GM23338 (cell line): Measurements from ENCODE around the gene MARCHF9. TPM values are rescaled to one million over a fixed set of nuclear protein-coding genes. Genes with fewer than 3 reads are reported as not detected.

Experiments
- ATAC-seq: fragments of 200-7000 bp; cut with Tn5 transposase; 3 replicates; pipeline ENCODE4 v1.9.1; 2020
- DNase-seq: peaks from one replicate; pipeline ENCODE4 v3.0.0-alpha.2; 2015; ENCODE audit warnings: low spot score
- H2AFZ ChIP-seq: fragments of 200-600 bp; sonication (generic); 2 replicates; pipeline ENCODE4 v1.8.0; 2016; ENCODE audit warnings: antibody characterized with exemption, mild to moderate bottlenecking, moderate library complexity
- H3F3A ChIP-seq: fragments of 200-600 bp; sonication (generic); replicated peaks from 2 replicates; pipeline ENCODE4 v1.8.0; 2017; ENCODE audit warnings: antibody characterized with exemption, mixed run types, low read depth
- H3K27ac ChIP-seq: fragments of 200-600 bp; sonication (generic); 2 replicates; pipeline ENCODE4 v1.6.1; 2016; ENCODE audit warnings: low read depth
- H3K27me3 ChIP-seq: fragments of 200-600 bp; sonication (generic); 2 replicates; pipeline ENCODE4 v1.8.0; 2016; ENCODE audit warnings: mild to moderate bottlenecking, mixed run types, moderate library complexity; ENCODE audit not compliant: insufficient read depth
- H3K36me3 ChIP-seq: fragments of 200-600 bp; sonication (generic); 2 replicates; pipeline ENCODE4 v1.8.0; 2016; ENCODE audit warnings: mild to moderate bottlenecking; ENCODE audit not compliant: insufficient read depth
- H3K4me1 ChIP-seq: fragments of 200-600 bp; sonication (generic); 2 replicates; pipeline ENCODE4 v1.8.0; 2016; ENCODE audit warnings: mild to moderate bottlenecking, moderate library complexity; ENCODE audit not compliant: insufficient read depth
- H3K4me2 ChIP-seq: fragments of 200-600 bp; sonication (generic); 2 replicates; pipeline ENCODE4 v1.7.1; 2017; ENCODE audit warnings: mixed run types
- H3K4me3 ChIP-seq: fragments of 200-600 bp; sonication (generic); 2 replicates; pipeline ENCODE4 v1.6.1; 2016; ENCODE audit warnings: mixed run types
- H3K79me2 ChIP-seq: fragments of 200-600 bp; sonication (generic); replicated peaks from 2 replicates; pipeline ENCODE4 v1.8.0; 2017; ENCODE audit warnings: mild to moderate bottlenecking; ENCODE audit not compliant: insufficient read depth
- H3K9me2 ChIP-seq: fragments of 200-600 bp; sonication (generic); 2 replicates; pipeline ENCODE4 v1.8.0; 2017; ENCODE audit not compliant: insufficient read depth
- H4K20me1 ChIP-seq: fragments of 200-600 bp; sonication (generic); replicated peaks from 2 replicates; pipeline ENCODE4 v1.8.0; 2017; ENCODE audit warnings: mild to moderate bottlenecking; ENCODE audit not compliant: insufficient read depth
- H3K27ac Mint-ChIP-seq: 2 replicates; pipeline ENCODE4 v1.8.0; 2020; ENCODE audit warnings: inconsistent platforms, mild to moderate bottlenecking, moderate library complexity, mixed read lengths
- H3K27me3 Mint-ChIP-seq: 3 replicates; pipeline ENCODE4 v1.8.0; 2022; ENCODE audit warnings: low read depth, mild to moderate bottlenecking, moderate library complexity, mixed read lengths, inconsistent platforms; ENCODE audit not compliant: insufficient read depth, poor library complexity
- H3K36me3 Mint-ChIP-seq: 3 replicates; pipeline ENCODE4 v1.8.0; 2021; ENCODE audit warnings: low read depth, mild to moderate bottlenecking, inconsistent platforms, moderate library complexity, mixed read lengths
- H3K4me1 Mint-ChIP-seq: 3 replicates; pipeline ENCODE4 v1.8.0; 2020; ENCODE audit warnings: mild to moderate bottlenecking, inconsistent platforms, mixed read lengths
- H3K4me3 Mint-ChIP-seq: 3 replicates; pipeline ENCODE4 v1.8.0; 2021; ENCODE audit warnings: moderate library complexity, mild to moderate bottlenecking, inconsistent platforms, mixed read lengths
- H3K9me3 Mint-ChIP-seq: 3 replicates; pipeline ENCODE4 v1.8.0; 2020; ENCODE audit warnings: moderate library complexity, mild to moderate bottlenecking, inconsistent platforms, mixed read lengths
- EZH2 ChIP-seq: fragments of 200-600 bp; sonication (generic); IDR thresholded peaks from one replicate; pipeline ENCODE4 v1.8.0; 2017; ENCODE audit warnings: antibody characterized with exemption, mild to moderate bottlenecking, low read depth; ENCODE audit not compliant: unreplicated experiment
- EZH2phosphoT487 ChIP-seq: fragments of 200-600 bp; sonication (generic); IDR thresholded peaks from one replicate; pipeline ENCODE4 v1.8.1; 2018; ENCODE audit warnings: antibody characterized with exemption; ENCODE audit not compliant: unreplicated experiment
- STAT1 ChIP-seq: IDR thresholded peaks from one replicate; pipeline ENCODE4 v1.6.1; 2016; ENCODE audit warnings: antibody characterized with exemption; ENCODE audit not compliant: unreplicated experiment
- polyA plus RNA-seq: library from polyadenylated mRNA; unstranded; fragments of >200 nt; fragmentation: Nextera tagmentation; extraction: Ambion mirVana; gene quantifications from 2 replicates; pipeline ENCODE4 v1.2.1, GENCODE V29; 2016
- total RNA-seq: library from RNA; depleted of rRNA; stranded (reverse); fragments of >200 nt; shearing (Covaris generic); gene quantifications from 2 replicates; pipeline ENCODE4 v1.2.3, GENCODE V29; 2014
- TF ChIP-seq, protein P1 (sequence below): IDR thresholded peaks from 2 replicates; pipeline ENCODE4 v1.6.1; 2016; ENCODE audit warnings: antibody characterized with exemption
- TF ChIP-seq, protein P2 (sequence below): IDR thresholded peaks from one replicate; pipeline ENCODE4 v1.6.1; 2018; ENCODE audit warnings: antibody characterized with exemption; ENCODE audit not compliant: unreplicated experiment
- TF ChIP-seq, protein P3 (sequence below): fragments of 250-450 bp; sonication (Bioruptor Pico); IDR thresholded peaks from 2 replicates; pipeline ENCODE4 v1.5.0; 2020; ENCODE audit warnings: mild to moderate bottlenecking, moderate library complexity
- TF ChIP-seq, protein P4 (sequence below), 2 experiments: fragments of 200-600 bp in 1 of 2; sonication (generic) in 1 of 2; conservative IDR thresholded peaks; 2 replicates each; pipeline versions ENCODE4 v1.5.1 to v1.6.1; 2016 to 2017; ENCODE audit warnings: antibody characterized with exemption in 2 of 2, low read depth in 2 of 2, mild to moderate bottlenecking in 2 of 2, moderate library complexity in 1 of 2

MARCHF9 gene
- total and polyA plus RNA-seq, 2 experiments from 2014 or later = 2.9 to 3.3 TPM

DNA sequence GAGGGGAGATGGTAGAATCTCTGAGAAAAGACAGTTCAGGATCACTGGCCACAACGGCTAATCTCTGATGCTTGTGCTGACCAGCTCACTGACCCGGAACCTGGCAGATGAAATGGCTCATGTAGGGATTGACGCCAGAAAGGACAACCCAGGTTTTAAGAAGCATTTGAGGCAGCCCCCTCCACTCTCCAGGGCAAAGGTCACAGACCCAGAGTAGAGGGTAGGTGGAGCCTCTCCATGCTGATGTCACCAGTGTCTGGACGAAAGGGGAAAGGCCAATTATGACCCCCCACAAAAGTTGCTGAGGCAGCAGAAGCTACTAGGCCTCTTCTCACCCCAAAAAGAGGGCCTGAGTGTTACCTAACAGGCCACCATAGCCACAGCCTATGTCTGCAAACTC is 15.8 kb downstream of the MARCHF9 start:
- ATAC-seq (no peak), DNase-seq (no peak)
- Mint-ChIP-seq H3K4me1 (peaks cover 22% of the 10 kb centered on the region), H3K27ac (no peak overlapping the region), H3K9me3 (no peaks in the 10 kb centered on the region; the same call in 2 of the 3 replicates), H3K4me3 (peak overlapping the region; percentile 98), H3K36me3 (peaks cover 35% of the 10 kb centered on the region), H3K27me3 (peaks cover 28% of the 10 kb centered on the region)
- Histone ChIP-seq H3K79me2 (no peaks in the 10 kb centered on the region), H3K36me3 (no peaks in the 10 kb centered on the region; the same call in 1 of the 2 replicates), H3K9me2 (no peaks in the 10 kb centered on the region), H3K4me3 (peak overlapping the region; percentile 78; the same call in 1 of the 2 replicates), H2AFZ (no peak overlapping the region), H3K4me1 (peaks cover 14% of the 10 kb centered on the region; the same call in 1 of the 2 replicates), H3K4me2 (no peak overlapping the region), H4K20me1 (peaks cover 7% of the 10 kb centered on the region; the same call in 1 of the 2 replicates), H3K27ac (no peak overlapping the region), H3K27me3 (peaks cover 41% of the 10 kb centered on the region), H3F3A (peaks cover 9% of the 10 kb centered on the region; the same call in 1 of the 2 replicates)
- TF ChIP-seq, protein P1, sequence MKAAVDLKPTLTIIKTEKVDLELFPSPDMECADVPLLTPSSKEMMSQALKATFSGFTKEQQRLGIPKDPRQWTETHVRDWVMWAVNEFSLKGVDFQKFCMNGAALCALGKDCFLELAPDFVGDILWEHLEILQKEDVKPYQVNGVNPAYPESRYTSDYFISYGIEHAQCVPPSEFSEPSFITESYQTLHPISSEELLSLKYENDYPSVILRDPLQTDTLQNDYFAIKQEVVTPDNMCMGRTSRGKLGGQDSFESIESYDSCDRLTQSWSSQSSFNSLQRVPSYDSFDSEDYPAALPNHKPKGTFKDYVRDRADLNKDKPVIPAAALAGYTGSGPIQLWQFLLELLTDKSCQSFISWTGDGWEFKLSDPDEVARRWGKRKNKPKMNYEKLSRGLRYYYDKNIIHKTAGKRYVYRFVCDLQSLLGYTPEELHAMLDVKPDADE = no peak
- TF ChIP-seq, protein P2, sequence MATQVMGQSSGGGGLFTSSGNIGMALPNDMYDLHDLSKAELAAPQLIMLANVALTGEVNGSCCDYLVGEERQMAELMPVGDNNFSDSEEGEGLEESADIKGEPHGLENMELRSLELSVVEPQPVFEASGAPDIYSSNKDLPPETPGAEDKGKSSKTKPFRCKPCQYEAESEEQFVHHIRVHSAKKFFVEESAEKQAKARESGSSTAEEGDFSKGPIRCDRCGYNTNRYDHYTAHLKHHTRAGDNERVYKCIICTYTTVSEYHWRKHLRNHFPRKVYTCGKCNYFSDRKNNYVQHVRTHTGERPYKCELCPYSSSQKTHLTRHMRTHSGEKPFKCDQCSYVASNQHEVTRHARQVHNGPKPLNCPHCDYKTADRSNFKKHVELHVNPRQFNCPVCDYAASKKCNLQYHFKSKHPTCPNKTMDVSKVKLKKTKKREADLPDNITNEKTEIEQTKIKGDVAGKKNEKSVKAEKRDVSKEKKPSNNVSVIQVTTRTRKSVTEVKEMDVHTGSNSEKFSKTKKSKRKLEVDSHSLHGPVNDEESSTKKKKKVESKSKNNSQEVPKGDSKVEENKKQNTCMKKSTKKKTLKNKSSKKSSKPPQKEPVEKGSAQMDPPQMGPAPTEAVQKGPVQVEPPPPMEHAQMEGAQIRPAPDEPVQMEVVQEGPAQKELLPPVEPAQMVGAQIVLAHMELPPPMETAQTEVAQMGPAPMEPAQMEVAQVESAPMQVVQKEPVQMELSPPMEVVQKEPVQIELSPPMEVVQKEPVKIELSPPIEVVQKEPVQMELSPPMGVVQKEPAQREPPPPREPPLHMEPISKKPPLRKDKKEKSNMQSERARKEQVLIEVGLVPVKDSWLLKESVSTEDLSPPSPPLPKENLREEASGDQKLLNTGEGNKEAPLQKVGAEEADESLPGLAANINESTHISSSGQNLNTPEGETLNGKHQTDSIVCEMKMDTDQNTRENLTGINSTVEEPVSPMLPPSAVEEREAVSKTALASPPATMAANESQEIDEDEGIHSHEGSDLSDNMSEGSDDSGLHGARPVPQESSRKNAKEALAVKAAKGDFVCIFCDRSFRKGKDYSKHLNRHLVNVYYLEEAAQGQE = no peak

DNA sequence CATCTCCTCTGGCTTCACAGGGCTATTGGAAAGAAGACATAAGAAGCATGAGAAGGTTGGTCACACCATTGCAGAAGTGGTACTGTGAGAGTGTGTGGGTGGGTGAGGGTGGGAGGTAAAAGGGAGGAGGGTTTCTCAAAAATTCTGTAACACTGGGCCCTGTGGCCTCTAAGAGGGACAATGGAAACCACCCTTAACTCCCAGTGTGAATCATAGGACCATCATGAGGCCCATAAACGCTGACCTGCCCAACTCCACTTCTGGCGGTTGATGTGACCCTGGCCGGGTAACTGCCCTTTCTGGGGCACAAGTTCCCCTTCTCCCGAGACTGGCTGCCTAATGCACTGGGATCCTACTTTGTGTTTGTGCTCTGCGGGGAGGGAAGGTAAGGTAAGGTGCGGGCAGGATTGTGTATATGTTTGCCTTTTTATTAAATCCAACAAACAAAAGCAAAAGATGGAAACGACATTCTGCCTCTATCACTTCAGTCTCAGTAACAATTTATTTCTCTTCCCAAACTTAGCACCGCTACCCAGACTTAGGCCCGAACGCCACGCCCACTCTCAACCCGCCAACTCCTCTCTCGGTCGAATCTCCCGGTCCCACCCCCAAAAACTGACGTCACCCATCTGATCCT is 16.5 kb downstream of the MARCHF9 start:
- peak overlapping the region; percentile 100 for H3K27ac Mint-ChIP-seq
- TF ChIP-seq, protein P3, sequence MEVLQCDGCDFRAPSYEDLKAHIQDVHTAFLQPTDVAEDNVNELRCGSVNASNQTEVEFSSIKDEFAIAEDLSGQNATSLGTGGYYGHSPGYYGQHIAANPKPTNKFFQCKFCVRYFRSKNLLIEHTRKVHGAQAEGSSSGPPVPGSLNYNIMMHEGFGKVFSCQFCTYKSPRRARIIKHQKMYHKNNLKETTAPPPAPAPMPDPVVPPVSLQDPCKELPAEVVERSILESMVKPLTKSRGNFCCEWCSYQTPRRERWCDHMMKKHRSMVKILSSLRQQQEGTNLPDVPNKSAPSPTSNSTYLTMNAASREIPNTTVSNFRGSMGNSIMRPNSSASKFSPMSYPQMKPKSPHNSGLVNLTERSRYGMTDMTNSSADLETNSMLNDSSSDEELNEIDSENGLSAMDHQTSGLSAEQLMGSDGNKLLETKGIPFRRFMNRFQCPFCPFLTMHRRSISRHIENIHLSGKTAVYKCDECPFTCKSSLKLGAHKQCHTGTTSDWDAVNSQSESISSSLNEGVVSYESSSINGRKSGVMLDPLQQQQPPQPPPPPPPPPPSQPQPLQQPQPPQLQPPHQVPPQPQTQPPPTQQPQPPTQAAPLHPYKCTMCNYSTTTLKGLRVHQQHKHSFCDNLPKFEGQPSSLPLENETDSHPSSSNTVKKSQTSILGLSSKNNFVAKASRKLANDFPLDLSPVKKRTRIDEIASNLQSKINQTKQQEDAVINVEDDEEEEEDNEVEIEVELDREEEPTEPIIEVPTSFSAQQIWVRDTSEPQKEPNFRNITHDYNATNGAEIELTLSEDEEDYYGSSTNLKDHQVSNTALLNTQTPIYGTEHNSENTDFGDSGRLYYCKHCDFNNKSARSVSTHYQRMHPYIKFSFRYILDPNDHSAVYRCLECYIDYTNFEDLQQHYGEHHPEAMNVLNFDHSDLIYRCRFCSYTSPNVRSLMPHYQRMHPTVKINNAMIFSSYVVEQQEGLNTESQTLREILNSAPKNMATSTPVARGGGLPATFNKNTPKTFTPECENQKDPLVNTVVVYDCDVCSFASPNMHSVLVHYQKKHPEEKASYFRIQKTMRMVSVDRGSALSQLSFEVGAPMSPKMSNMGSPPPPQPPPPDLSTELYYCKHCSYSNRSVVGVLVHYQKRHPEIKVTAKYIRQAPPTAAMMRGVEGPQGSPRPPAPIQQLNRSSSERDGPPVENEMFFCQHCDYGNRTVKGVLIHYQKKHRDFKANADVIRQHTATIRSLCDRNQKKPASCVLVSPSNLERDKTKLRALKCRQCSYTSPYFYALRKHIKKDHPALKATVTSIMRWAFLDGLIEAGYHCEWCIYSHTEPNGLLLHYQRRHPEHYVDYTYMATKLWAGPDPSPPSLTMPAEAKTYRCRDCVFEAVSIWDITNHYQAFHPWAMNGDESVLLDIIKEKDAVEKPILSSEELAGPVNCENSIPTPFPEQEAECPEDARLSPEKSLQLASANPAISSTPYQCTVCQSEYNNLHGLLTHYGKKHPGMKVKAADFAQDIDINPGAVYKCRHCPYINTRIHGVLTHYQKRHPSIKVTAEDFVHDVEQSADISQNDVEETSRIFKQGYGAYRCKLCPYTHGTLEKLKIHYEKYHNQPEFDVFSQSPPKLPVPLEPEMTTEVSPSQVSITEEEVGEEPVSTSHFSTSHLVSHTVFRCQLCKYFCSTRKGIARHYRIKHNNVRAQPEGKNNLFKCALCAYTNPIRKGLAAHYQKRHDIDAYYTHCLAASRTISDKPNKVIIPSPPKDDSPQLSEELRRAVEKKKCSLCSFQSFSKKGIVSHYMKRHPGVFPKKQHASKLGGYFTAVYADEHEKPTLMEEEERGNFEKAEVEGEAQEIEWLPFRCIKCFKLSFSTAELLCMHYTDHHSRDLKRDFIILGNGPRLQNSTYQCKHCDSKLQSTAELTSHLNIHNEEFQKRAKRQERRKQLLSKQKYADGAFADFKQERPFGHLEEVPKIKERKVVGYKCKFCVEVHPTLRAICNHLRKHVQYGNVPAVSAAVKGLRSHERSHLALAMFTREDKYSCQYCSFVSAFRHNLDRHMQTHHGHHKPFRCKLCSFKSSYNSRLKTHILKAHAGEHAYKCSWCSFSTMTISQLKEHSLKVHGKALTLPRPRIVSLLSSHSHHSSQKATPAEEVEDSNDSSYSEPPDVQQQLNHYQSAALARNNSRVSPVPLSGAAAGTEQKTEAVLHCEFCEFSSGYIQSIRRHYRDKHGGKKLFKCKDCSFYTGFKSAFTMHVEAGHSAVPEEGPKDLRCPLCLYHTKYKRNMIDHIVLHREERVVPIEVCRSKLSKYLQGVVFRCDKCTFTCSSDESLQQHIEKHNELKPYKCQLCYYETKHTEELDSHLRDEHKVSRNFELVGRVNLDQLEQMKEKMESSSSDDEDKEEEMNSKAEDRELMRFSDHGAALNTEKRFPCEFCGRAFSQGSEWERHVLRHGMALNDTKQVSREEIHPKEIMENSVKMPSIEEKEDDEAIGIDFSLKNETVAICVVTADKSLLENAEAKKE = no peak
- TF ChIP-seq, protein P4, sequence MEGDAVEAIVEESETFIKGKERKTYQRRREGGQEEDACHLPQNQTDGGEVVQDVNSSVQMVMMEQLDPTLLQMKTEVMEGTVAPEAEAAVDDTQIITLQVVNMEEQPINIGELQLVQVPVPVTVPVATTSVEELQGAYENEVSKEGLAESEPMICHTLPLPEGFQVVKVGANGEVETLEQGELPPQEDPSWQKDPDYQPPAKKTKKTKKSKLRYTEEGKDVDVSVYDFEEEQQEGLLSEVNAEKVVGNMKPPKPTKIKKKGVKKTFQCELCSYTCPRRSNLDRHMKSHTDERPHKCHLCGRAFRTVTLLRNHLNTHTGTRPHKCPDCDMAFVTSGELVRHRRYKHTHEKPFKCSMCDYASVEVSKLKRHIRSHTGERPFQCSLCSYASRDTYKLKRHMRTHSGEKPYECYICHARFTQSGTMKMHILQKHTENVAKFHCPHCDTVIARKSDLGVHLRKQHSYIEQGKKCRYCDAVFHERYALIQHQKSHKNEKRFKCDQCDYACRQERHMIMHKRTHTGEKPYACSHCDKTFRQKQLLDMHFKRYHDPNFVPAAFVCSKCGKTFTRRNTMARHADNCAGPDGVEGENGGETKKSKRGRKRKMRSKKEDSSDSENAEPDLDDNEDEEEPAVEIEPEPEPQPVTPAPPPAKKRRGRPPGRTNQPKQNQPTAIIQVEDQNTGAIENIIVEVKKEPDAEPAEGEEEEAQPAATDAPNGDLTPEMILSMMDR (conservative IDR thresholded peaks at IDR 0.05; ENCODE audit: low read depth in 2 of 2) = no peak
- TF ChIP-seq EZH2phosphoT487 (no peak), EZH2 (no peak), STAT1 (no peak)

More for the DNA sequence above, 16.5 kb downstream of the MARCHF9 start:
- no peaks in the 10 kb centered on the region; the same call in 1 of the 2 replicates for H3K36me3 ChIP-seq
- no peaks in the 10 kb centered on the region for H3K9me2 ChIP-seq
- no peaks in the 10 kb centered on the region for H3K79me2 ChIP-seq
- peak overlapping the region; percentile 78 for H3K4me3 ChIP-seq
- H3K9me3 Mint-ChIP-seq = no peaks in the 10 kb centered on the region; the same call in 2 of the 3 replicates
- ATAC-seq (peak; percentile 64), DNase-seq (peak; percentile 99)
- peaks cover 10% of the 10 kb centered on the region; the same call in 1 of the 2 replicates for H3K4me1 ChIP-seq
- H3F3A ChIP-seq = peaks cover 5% of the 10 kb centered on the region; the same call in 1 of the 2 replicates
- peak overlapping the region; percentile 95 for H3K27ac ChIP-seq
- H3K36me3 Mint-ChIP-seq = peaks cover 35% of the 10 kb centered on the region
- H3K4me1 Mint-ChIP-seq = peaks cover 19% of the 10 kb centered on the region
- H3K27me3 Mint-ChIP-seq = peaks cover 22% of the 10 kb centered on the region
- H3K4me3 Mint-ChIP-seq = peak overlapping the region; percentile 98
- H2AFZ ChIP-seq = no peak overlapping the region
- H4K20me1 ChIP-seq = peaks cover 7% of the 10 kb centered on the region; the same call in 1 of the 2 replicates
- H3K4me2 ChIP-seq = peak overlapping the region; percentile 99
- H3K27me3 ChIP-seq = peaks cover 35% of the 10 kb centered on the region
